Stimulated activated CD4-positive, alpha-beta T cell treated with anti-CD3 and anti-CD28 coated beads, Interleukin-15, amount 100 ng/mL, for 1 hour (primary cell): ENCODE data around the gene CLUH.
"Not testable (repeated sequence)": the region's sequence is repeated elsewhere in the genome, so short reads cannot be mapped to it uniquely, and the experiment has no call there.

Experiments
- DNase-seq, 2 donors: peaks; one replicate each; pipeline ENCODE4 v3.0.0-alpha.2; 2020; ENCODE audit warnings: low read depth in 1 of 2, low spot score in 1 of 2

CLUH gene

DNA sequence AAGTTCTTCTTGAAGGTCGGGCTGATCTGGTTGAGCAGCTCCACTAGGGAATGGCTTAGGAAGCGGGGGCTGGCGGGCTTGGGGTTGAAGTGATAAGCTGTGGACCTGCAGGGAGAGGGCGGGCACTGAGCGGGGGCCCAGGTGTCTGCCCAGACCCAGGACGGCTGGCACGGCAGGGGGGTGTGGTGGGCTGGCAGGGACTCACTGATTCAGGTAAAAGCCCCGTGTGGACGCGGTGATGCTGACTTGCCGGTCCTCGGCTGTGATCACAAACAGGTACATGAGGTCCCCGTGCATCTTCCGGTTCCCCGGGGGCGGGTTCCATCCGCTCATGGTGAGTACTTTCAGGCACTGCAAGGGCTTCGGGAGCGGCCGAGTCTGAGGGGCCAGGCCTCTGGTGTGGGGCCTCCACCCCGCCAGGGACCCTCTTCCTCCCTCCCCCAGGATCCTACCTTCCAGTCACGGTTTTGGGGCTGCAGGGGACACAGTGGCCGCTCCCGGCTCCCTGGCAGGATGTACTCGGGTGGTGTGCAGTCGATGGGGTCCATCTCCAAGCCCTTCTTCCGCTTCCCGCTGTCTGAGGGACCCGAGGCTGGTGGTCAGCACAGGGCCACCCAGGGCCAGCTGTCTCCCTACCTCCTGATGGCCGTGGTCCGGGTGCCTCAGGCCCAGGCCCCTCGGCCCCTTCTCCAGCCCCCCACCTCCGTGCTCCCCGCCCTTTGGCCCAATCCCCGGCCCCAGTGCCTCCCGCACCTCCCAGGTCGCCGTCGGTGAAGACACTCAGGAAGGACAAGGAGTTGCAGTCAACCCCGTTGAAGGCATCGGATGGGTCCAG is 10.2 kb downstream of the CLUH start:
- no peak for DNase-seq

DNA sequence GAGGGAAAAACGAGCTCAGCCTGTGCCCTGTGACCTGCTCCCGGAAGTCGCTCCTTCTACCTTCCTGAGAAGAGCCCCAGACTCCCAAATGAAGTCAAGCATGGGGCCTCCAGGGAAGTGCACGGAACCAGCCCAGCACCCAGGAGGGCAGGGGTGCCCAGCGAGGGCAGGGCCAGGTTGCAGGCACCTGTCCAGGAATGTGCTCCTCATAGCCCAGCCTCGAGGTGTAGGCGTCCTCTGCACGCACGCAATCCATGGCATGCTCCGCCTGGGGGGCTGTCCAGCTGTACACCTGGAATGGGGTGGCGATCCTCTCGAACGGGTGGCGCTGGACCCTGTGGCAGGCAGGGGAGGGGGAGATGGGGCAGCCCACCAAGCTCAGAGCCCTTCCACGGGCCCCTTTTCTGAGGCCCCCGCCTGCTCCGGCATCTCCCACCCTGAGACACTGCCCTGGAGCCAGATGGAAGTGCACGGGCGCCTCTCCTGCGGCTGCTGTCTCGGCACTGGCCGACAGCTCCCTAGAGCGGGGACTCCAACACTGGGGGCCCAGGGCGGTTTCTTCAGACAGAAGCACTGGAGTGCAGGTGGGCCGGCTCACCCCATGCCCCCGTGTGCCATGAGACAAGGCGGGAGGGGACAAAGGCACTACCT is 10.9 kb downstream of the CLUH start:
- DNase-seq = no peak

DNA sequence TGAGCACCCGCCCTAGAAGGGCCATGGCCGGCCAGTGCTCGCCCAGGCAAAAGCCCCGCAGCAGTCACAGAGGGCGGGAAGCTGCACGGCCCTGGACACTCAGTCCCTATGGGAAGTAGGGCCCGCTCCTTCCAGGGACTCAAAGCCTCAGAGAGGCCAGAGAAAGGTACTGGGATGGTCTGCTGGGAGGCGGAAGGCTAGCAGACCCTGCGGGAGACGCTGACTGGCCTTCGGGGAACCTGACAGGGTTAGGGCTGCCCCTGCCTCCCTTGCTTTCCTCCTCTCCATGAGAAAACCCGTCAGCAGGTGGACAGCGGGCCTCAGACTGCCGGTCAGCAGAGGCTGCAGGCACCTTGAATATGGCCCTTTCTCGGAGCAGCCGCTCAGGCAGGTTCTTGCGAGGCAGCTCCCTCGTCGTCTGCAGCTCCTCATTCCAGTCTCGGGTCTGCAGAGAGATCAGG is 11.5 kb downstream of the CLUH start:
- no peak for DNase-seq

DNA sequence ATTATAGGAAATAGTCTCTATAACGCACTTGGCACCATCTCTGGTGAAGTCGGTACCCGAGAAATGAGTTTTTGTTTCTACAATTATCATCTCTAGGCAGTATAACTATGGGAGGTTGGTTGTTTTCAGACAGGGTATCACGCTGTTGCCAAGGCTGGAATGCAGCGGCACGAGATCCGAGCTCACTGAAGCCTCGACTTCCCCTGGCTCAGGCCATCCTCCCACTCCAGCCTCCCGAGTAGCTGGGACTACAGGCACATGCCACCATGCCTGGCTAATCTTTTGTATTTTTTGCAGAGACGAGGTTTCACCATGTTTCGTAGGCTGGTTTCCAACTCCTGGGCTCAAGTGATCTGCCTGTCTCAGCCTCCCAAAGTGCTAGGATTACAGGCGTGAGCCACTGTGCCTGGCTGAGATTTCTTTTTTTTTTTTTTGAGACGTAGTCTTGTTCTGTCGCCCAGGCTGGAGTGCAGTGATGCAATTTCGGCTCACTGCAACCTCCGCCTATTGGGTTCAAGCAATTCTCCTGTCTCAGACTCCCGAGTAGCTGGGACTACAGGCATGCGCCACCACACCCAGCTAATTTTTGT is 12.3 kb downstream of the CLUH start:
- not testable (repeated sequence) for DNase-seq

DNA sequence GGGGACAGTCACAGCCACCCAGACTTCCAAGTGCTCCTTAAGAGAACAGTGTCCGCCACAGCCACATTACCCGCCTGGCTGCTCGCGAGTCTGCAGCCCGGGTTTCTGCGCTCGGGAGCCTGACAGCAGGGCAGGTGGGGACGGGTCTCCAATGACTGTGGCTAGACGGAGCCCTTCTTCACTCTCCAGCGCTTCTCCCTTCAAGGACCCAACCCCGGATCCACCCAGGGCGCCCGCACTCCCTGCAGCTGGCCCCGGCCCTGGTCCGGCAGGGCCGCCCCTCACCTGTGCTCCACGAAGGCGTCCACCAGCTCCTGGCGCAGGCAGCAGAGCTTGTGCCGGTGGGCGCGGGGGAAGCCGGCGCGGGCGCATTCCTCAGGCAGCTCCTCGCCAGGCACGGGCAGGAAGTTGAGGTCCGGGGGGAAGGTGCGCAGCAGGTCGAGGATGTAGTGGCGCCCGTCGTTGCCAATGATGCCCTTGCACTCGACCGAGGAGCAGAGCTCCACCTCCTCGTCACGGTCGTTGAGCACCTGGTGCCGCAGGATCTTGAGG is 13.9 kb downstream of the CLUH start:
- no peak for DNase-seq

DNA sequence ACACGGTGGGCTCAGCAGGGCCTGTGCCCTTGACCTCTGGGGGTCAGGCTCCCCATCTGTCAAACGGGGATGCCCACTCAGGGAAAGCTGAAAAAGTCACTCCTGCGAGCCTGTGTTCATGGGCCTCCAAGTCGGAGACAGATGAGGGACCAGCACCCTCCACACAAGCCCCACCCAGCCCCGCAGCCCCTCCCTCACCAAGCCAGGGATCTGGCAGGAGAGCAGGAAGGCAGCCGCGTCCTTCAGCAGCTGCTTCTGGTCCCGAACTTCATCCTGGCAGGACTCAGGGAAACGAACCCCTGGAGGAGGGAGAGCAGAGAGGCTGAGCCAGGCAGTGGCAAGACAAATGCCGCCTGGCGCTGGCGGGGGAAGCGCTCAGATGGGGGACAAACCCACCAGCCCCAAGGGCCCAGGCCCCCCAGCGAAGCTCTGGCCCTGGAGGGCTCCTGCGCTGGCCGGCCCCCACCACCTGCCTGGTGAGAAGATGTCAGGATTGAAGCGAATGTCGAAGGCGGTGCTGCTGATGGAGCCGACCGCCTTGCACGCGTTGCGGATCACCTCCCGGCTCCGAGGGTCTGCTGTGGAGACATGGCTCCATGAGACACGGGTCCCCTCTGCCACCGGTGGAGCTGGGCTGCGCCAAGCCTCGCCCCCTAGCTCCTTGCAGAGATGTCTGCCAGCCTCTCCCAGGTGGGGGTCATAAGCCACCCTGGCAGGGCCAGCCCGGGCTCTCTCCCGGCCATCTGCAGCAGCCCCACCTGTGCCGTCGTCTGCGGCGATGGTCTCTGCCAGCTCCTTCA is 15.4 kb downstream of the CLUH start:
- DNase-seq = no peak

DNA sequence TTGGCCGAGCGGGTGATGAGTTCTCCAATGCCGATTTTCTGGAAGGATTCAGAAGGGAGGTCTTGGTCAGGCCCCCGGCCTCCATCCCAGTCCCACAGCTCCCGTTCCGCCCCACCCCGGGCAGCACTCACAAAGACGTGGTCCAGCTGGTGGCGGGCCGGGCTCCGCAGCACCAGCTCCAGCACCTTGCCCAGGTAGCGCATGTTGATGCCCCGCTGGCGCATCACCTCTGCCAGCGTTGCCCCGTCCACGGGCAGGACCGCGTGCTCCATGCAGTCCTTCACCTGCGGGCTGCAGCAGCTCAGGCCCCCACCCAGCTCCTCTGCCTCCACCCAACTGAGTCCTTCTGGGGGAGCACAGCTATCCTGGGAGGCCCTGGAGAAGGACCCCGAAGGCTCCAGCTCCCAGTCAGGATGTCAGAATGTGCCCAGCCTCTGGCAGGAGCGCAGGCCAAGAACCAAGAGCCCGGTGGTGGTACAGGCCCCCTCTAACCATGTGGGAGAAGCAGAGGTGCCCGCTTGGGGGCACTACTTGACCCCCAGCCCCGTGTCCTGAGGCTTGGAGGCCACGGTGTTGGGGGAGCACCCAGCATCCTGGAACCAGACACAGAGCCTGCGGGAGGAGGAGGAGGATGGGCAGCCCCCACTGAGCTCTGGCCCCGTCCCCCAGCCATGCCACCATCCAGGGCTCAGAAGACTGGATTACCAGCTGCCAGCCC is 16.2 kb downstream of the CLUH start:
- DNase-seq = no peak

DNA sequence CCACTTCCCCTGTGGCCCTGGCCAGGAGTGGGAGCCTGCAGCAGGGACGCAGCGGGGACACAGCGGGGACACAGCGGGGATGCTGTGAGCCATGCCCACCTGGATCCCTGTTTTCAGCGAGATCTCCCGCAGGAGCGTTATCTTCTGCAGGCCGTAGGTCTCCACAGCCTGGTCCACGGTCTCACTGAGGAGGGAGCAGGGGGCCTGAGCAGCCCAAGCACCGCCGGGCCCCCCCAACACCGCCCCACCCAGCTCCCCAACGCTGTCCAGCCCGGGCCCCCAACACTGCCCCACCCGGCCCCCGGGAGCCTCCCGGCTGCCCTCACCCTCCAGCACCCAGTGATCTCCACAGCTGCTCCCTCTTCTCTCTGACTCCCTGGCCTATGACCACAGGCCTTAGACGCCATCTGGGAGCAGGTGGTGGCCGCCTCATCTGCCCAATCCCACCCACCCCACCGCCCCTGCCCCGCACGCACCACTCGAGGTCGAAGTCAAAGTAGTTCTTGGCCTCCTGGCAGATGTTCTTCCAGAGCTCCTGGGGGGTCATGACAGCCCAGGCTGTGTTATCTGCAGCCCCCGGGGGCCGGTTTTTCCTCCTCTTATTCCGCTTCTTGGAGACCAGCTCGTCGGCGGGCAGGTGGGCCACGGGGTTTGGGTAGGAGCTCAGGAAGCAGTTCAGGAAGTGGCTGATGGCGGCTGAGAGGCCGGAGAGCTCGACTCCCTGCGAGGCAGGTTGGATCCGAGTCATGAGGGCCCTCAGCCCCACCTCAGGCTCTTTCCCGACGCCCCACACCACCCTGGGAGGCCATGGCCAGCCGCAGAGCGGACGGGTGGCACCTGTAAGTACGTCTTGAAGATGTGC is 17.0 kb downstream of the CLUH start:
- no peak for DNase-seq

DNA sequence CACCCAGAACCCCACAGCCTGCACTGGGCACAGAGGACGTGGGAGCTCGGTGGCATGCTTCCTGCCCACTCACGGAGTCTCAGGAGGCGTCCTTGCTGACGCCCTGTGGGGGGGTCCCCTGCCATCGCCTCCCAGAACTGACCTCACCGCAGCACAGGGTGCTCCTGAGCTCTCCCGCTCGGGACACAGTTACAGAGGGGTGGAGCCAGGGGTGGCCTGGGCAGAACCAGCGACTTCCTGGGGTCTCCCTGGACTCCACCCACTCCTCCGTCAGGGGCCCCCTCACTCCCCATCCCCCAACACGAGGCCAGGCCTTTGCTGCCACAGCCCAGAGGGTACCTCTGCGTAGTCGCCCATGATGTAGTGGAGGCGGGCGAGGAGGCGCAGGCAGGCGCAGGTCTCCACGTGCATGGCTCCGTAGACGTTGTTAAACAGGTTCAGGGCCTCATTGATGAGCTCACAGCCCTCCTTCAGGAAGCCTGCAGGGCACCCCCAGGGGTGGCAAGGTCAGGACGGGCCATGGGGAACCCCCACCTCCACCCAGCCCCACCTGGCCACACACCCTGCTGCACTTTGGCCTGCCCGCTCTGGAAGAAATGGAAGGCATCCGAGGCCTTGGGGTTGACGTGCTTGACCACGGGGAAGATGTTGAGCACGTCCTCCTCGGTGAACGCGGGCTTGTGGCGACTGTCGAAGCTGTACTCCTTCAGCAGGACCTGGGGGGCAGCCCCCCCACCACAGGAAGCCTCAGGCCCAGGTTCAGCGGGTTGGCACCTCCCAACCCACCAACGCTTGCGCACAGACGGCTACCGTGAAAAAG is 17.8 kb downstream of the CLUH start:
- DNase-seq = no peak

DNA sequence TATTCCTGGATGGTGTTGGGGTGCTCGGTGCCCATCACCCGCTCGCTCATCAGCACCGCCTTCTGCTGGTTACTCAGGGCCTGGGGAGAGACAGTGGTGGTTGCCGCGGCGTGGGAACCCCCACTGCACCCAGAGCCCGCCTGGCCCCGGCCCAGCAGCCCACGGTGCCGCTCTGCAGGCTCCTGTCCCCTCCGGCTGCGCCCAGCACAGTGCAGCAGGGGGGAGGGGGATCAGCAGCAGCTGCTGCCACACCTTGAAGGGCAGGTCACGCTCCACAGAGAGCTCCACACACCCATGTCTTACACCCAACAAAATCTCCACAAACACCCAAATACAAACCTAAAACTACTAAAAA is 18.8 kb downstream of the CLUH start:
- DNase-seq = no peak

DNA sequence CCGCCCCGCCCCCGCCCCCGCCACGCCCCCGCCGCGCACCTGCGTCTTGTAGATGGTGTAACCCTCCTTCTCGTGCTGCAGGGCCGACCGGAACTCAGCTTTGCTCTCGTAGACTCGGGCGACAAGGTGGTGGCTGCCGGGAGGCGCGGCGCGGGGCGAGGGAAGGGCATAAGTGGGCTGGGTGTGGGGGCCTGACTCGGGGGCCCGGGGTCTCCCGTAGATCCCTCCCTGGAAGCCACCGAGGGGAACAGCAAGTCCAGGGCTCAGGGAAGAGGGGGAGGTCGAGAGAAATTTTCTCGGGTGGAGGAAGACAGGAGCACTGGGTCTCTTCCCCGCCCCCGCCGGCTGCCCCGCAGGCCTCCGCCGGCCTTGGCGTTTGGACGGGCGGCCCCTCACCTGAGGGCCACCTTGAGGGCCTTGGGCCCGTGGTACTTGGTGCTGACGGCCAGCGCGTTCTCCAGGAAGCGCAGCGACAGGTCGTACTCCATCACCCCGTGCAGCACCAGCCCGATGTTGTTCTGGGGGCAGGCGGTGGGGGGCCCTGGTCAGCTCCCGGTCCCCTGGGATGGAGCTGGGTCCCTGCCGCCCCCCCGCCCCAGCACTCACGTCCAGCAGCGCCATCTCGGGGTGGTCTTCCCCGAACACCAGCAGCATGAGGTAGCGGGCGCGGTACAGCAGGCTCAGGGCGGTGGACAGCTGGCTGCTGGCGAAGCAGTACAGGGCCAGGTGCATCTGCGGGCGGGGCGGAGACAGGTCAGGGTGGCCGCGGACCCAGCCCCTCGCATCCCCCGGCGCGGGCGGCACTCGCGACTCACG is 19.4 kb downstream of the CLUH start:
- no peak for DNase-seq

DNA sequence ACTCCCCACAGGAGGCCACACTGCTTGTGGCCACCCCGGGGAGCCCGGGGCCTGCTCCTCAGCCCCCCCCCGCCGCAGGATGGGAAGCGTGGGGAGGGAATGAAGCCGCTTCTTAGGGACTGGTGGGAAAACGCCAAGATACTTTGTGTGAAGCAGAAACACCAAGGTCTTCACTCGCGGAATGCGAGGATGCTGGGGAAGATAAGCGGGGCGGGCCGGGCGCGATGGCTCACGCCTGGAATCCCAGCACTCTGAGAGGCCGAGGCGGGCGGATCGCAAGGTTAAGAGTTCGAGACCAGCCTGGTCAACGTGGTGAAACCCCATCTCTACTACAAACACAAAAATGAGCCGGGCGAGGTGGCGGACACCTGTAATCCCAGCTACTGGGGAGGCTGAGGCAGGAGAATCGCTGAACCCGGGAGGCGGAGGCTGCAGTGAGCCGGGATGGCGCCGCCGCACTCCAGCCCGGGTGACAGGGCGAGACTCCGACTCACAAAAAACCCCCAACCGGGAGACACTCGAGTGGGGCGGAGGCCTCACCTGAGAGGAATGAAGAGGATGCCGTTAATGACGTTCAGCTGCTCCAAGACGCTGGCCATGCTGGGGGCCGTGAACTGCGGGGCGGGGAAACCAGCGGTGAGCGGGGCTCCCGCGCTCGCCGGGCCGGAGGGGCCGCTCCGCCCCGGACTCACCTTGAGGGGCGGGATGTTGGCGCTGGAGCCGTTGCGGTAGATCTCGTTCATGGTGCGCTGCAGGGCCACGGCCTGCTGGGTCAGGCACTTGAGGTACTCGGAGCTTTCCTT is 20.3 kb downstream of the CLUH start:
- no peak for DNase-seq

DNA sequence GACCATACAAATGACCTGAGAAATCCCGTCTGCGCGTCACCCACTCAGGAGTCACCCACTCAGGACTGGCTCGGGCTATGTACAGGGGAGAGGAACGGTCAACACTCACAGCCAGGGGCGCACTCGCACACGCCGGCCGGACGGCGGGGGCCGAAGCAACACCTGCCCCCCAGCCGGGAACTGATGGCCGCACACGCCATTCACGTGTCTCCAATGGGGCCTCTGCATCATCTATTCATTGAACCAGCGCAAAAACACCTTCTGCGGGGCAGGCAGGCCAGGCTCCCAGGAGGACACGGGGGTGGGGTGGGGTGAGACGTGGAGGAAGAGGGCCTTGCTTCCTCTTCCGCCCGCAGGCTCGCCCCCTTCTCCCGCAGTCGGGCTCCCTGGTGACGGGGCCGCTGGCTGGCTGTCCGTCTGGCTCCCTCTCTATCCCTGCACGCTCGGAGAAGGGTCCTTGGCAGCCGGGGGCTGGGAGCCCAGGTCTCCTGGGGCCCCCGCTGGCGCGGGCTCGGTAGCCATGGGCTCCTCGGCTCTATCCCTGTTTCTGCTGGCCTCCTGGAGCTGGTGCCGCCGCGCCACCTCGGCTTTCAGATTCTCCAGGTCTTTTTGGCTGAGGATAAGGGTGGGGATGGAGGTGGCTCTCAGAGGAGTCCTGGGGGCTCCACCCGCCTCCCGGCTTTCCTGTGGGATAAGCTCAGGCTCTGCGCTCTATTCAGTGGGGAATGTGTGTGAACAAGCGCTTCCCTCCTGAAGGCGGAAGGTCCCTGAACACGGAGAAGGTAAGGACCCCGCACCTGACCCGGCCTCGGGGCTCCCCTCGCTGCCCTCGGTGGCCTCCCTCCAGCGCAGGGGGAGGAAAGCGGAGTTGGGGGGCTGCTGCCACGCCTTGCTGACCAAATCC is 21.1 kb downstream of the CLUH start:
- no peak for DNase-seq

DNA sequence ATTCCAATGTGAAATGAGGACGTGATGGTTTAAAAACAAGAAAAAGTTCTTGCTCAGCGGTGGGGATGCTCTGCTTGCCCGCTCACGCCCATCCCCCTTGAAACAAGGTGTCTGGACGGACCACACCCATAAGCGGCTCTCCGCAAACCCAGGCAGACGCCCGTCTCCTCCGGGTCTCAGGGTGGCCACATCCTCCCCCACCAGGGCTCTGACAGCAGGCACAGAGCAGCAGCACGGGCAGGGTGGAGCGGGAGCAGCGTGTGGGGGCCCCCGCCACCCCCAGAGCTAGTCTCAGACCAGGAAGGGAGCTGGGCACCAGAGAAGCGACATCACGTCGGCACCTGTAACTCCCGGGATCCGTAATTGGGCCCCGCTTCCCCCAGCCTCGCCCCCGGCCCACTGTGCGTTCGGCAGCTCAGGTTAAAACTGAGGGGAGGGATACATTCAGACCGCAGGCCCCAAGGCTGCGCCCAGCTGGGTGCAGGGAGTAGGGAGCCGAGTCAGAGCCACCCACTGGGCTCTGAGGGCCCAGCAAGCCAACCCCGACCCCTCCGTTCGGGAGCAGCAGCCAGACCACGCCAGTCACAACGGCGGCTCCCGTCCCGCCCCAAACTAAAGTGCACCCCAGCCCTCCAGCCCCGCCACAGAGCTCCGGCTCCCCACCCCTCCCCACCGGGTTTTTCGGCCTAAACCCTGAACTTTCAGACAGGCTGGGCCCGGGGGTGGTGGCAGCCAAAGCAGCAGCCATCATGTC is 22.0 kb downstream of the CLUH start:
- no peak for DNase-seq
